ENCODE measurements around the gene AGBL1.

The AGBL1 gene

DNA sequence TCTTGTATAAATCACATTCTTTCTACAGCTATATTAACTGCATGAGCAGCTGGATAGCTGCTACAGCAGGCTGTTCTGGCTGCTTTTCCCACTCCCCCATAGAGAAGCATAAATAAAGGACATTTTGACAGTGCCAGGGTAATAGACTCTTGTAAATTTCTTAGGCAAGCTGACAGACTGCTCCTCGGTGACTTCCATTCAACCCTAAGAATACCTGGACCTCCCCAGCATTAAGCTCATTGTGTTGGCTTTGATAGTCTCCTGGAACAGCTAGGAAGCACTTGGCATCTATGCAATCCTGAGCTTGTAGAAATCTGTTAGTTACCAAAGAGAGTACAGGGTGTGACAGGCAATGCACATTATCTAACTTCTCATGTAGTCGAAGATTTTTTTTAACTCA is 475.4 kb downstream of the AGBL1 start:
- H3K4me3 ChIP-seq (ENCODE audit: low read depth, low read length): no peak overlapping the region
- DNase-seq (ENCODE audit: low read depth): no peak
- TF ChIP-seq, protein P1, sequence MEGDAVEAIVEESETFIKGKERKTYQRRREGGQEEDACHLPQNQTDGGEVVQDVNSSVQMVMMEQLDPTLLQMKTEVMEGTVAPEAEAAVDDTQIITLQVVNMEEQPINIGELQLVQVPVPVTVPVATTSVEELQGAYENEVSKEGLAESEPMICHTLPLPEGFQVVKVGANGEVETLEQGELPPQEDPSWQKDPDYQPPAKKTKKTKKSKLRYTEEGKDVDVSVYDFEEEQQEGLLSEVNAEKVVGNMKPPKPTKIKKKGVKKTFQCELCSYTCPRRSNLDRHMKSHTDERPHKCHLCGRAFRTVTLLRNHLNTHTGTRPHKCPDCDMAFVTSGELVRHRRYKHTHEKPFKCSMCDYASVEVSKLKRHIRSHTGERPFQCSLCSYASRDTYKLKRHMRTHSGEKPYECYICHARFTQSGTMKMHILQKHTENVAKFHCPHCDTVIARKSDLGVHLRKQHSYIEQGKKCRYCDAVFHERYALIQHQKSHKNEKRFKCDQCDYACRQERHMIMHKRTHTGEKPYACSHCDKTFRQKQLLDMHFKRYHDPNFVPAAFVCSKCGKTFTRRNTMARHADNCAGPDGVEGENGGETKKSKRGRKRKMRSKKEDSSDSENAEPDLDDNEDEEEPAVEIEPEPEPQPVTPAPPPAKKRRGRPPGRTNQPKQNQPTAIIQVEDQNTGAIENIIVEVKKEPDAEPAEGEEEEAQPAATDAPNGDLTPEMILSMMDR (conservative IDR thresholded peaks at IDR 0.05; ENCODE audit: low read depth, low read length): no peak

DNA sequence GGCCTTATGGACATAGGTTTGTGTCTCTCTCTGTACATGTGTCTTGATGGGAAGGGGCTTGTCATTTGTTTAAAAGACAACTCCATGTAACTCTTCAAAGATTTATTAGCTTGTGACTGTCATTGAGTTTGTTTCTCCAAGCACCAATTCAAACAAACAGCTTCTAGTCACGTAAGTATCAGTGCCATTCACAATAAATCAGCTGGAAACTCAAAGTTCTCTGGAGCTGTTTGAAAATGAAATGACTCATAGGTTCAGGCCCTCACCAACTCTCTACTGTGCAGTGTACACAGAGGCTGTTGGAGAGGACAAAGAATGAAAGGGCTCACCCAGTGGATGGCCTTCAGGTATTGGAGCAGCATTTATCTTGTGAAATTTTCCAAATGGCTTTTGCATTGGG is 476.3 kb downstream of the AGBL1 start:
- DNase-seq (ENCODE audit: low read depth): no peak
- H3K4me3 ChIP-seq (ENCODE audit: low read depth, low read length): no peak overlapping the region
- TF ChIP-seq, protein P1 (conservative IDR thresholded peaks at IDR 0.05; ENCODE audit: low read depth, low read length): no peak

DNA sequence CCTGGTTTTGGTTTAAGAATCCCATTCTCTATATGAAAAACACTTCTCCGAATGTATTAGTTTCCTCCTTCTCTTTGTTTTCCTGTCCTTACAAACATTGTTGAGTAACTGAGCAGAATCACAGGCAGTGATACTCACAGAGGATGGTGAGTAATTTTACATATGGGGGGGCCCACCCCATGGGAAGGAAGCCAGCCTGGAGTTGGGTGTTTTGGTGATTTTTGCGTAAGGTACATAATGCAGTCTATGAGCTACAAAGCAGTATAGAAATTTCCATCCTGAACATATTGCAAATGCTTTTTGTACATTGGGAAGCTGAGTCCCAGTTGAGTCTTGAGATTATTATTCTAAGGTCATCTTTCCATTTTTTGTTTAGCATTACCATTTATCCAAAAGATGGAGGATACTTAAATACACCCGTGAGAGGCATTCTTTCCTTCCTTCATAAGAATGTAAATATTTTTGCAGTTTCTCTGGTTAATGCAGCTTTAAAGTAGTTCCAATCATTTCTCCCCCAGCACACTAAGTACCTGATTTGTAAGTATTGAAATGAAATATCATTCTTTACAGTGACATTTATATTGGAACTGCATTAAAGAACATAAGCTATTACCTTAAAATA is 476.8 kb downstream of the AGBL1 start:
- TF ChIP-seq, protein P1 (conservative IDR thresholded peaks at IDR 0.05; ENCODE audit: low read depth, low read length): no peak
- no peak overlapping the region for H3K4me3 ChIP-seq (ENCODE audit: low read depth, low read length)
- DNase-seq (ENCODE audit: low read depth): no peak

DNA sequence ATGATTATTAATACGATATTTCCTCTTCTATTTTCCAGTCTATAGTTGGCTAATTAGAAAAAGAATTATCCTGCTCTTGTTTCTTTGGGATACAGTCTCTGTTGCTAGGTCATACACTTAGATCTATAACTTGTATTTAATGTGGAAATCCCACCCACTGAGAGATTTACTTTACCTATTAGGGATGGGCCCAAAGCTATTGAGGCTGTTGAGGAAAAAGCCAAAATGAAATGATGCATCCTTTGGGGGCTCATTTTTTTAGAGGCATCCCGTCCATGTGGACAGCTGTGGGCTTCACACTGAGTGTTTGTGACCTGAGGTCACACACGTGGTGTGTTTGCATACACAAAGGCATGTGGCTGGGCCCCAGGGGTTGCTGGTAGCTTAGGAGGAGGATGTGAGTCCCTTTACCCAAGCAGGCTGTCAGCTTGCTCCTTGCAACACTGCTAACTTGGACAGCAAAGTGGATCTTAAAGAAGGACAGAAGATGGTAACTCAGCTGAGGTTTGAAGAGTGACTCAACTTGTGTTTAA is 477.4 kb downstream of the AGBL1 start:
- TF ChIP-seq, protein P1 (conservative IDR thresholded peaks at IDR 0.05; ENCODE audit: low read depth, low read length): no peak
- H3K4me3 ChIP-seq (ENCODE audit: low read depth, low read length): no peak overlapping the region
- DNase-seq (ENCODE audit: low read depth): no peak

DNA sequence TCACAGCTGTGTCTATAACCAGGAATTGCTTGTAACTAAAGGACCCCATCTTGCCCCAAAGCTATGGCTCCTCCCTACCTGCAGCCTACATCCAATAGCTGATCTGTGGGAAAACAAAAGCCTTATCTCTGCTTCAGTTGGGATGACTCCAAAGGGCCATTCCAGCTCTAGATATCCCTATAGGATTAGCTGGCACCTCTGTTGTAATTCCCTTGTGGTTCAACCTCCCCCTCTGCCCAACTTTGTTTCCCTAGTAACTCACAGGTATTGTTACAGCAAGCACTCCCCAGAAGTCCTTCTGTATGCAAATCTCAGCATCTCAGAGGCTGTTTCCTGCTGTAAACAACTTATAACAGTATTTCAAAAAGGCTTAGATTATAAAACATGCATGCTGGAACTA is 478.6 kb downstream of the AGBL1 start:
- TF ChIP-seq, protein P1 (conservative IDR thresholded peaks at IDR 0.05; ENCODE audit: low read depth, low read length): no peak
- no peak overlapping the region for H3K4me3 ChIP-seq (ENCODE audit: low read depth, low read length)
- DNase-seq (ENCODE audit: low read depth): no peak

DNA sequence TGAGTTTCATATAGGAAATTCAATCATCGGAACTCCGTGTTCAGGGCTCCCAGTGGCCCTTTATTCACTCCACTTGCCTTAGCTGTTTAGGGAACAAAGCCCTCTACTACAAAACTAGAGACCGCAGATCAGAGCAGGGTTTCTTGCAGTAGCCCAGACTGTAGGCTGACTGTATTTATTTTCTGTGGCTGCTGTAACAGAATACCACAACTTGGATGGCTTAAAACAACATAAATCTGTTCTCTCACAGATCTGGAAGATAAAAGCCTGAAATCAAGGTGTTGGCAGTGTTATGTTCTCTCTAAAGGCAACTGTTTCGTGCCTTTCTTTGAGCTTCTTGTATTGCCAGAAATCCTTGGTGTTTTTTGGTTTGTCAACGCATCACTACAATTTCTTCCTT is 479.0 kb downstream of the AGBL1 start:
- DNase-seq (ENCODE audit: low read depth): no peak
- TF ChIP-seq, protein P1 (conservative IDR thresholded peaks at IDR 0.05; ENCODE audit: low read depth, low read length): no peak
- H3K4me3 ChIP-seq (ENCODE audit: low read depth, low read length): no peak overlapping the region

DNA sequence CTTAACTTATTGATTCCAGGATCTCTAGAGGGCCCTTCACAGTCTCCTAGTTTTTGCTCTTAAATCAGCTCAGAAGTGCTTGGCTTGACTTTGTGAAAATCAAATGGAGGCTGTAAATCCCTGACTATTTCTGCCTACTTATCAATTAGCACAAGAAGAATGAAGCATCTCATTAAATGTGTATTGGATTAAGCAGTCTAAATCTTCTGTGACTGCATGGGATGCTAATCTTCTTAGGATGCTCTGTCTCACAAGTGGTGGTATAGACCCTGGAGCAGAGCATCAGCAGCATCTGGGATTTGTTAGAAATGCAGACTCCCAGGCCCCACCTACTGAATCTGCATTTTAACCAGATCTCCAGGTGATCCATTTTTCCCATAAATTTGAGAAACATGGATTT is 488.7 kb downstream of the AGBL1 start:
- TF ChIP-seq, protein P1 (conservative IDR thresholded peaks at IDR 0.05; ENCODE audit: low read depth, low read length): no peak
- DNase-seq (ENCODE audit: low read depth): no peak
- no peak overlapping the region for H3K4me3 ChIP-seq (ENCODE audit: low read depth, low read length)

All from choroid plexus epithelial cell (primary cell).